Measurements from ENCODE around the gene SMIM1. TPM values are rescaled to one million over a fixed set of nuclear protein-coding genes. Genes with fewer than 3 reads are reported as not detected.

Gene SMIM1
- total and polyA plus RNA-seq, 9 of the 15 experiments (the other 6 are each of a cell fraction or from before 2014, with no cell fraction given), result 2.3 to 125 (median 24.3) TPM

GRCh38 chr1:3796215-3797061, 23.9 kb downstream of the SMIM1 start, which contains the start of gene LRRC47 (continued):
- TF ChIP-seq KDM2B (CRISPR knock-in tag; IDR thresholded peaks at IDR 0.05), result no peak
- TF ChIP-seq ZNF354B (CRISPR knock-in tag; IDR thresholded peaks at IDR 0.05), result no peak
- TF ChIP-seq TCF3 (CRISPR knock-in tag; IDR thresholded peaks at IDR 0.05), result no peak
- no peak for TF ChIP-seq TCF7L2 (IDR thresholded peaks at IDR 0.05; ENCODE audit: low read depth, low read length)
- peak in 1 of 2 experiments; percentile 60; a peak in 1 of 4 replicates for TF ChIP-seq NONO (IDR thresholded peaks at IDR 0.05; ENCODE audit: low read depth in 2 of 2, low read length in 1 of 2)
- no peak for TF ChIP-seq BDP1 (IDR thresholded peaks at IDR 0.05; ENCODE audit: insufficient read depth, insufficient read length)
- TF ChIP-seq SMC3 (conservative IDR thresholded peaks at IDR 0.05; ENCODE audit: insufficient read depth, low read depth, low read length), result no peak
- TF ChIP-seq HNRNPK (IDR thresholded peaks at IDR 0.05; ENCODE audit: low read depth, low read length, poor library complexity, severe bottlenecking), result no peak
- TF ChIP-seq RBM25 (IDR thresholded peaks at IDR 0.05; ENCODE audit: low read depth, low read length, severe bottlenecking), result no peak
- peak; percentile 79 for TF ChIP-seq MTA1 (IDR thresholded peaks at IDR 0.05; ENCODE audit: borderline replicate concordance)
- no peak for TF ChIP-seq ZNF408 (CRISPR knock-in tag; IDR thresholded peaks at IDR 0.05; ENCODE audit: low read depth)
- no peak for TF ChIP-seq NR4A1 (CRISPR knock-in tag; IDR thresholded peaks at IDR 0.05)
- TF ChIP-seq NR4A1 (tag; IDR thresholded peaks at IDR 0.05), result no peak
- TF ChIP-seq PATZ1 (CRISPR knock-in tag; IDR thresholded peaks at IDR 0.05; ENCODE audit: borderline replicate concordance), result no peak
- TF ChIP-seq ZNF589 (CRISPR knock-in tag; IDR thresholded peaks at IDR 0.05; ENCODE audit: low read depth), result peak; percentile 50; the same call in 1 of the 2 replicates
- TF ChIP-seq BRD4 (IDR thresholded peaks at IDR 0.05), result no peak
- no peak for TF ChIP-seq KLF6 (CRISPR knock-in tag; IDR thresholded peaks at IDR 0.05; ENCODE audit: borderline replicate concordance)
- peak; percentile 76 for TF ChIP-seq CREB1 (IDR thresholded peaks at IDR 0.05)
- TF ChIP-seq CREB1 (CRISPR knock-in tag; IDR thresholded peaks at IDR 0.05), result peak; percentile 68
- TF ChIP-seq PREB (CRISPR knock-in tag; IDR thresholded peaks at IDR 0.05), result 0 out of 2 replicates have a peak, but pooled peaks have one; percentile 54
- no peak for TF ChIP-seq SNRNP70 (optimal IDR thresholded peaks at IDR 0.05; ENCODE audit: low read depth, low read length)
- TF ChIP-seq ESRRA (IDR thresholded peaks at IDR 0.05; ENCODE audit: borderline replicate concordance, low read depth), result peak; percentile 67; the same call in 1 of the 2 replicates
- no peak for TF ChIP-seq CTCFL (IDR thresholded peaks at IDR 0.05; ENCODE audit: borderline replicate concordance, insufficient read depth, low read depth, low read length, poor library complexity, severe bottlenecking)
